Measurements from ENCODE around the gene BTBD2.
A peak's percentile ranks its signal among the peaks of the same experiment; 100 is the strongest.

Gene BTBD2

GRCh38 chr19:2040647-2041432, 25.3 kb upstream of the BTBD2 start:
- Histone ChIP-seq H3K9me2 (replicated peaks; ENCODE audit: low read depth, low read length) (no peaks in the 10 kb centered on the region), H3K79me2 (ENCODE audit: insufficient read depth, low read length) (peaks cover 31% of the 10 kb centered on the region; the same call in 1 of the 2 replicates), H3K9me3 (ENCODE audit: insufficient read depth, low read depth, low read length) (no peaks in the 10 kb centered on the region), H3K27me3 (ENCODE audit: insufficient read depth, low read length, poor library complexity, severe bottlenecking) (no peaks in the 10 kb centered on the region), H3K4me1 (ENCODE audit: insufficient read depth, low read length, poor library complexity, severe bottlenecking) (peaks cover 21% of the 10 kb centered on the region), H3K36me3 (ENCODE audit: insufficient read depth, low read length) (peaks cover 20% of the 10 kb centered on the region; the same call in 1 of the 2 replicates), H2AFZ (ENCODE audit: low read length) (no peak overlapping the region), H4K20me1 (ENCODE audit: insufficient read depth, low read length, poor library complexity, severe bottlenecking) (peaks cover 21% of the 10 kb centered on the region), H3K4me2 (ENCODE audit: low read depth, low read length, poor library complexity, severe bottlenecking) (peak overlapping the region; percentile 74), H3K4me3 (ENCODE audit: low read length, poor library complexity, severe bottlenecking) (no peak overlapping the region), H3F3A (ENCODE audit: low read depth) (peaks cover 8% of the 10 kb centered on the region; the same call in 1 of the 2 replicates), H3K9ac (ENCODE audit: low read depth, low read length, poor library complexity, severe bottlenecking) (no peak overlapping the region)
- TF ChIP-seq EZH2phosphoT487 (IDR thresholded peaks at IDR 0.05; ENCODE audit: borderline replicate concordance) (no peak), CTCF (conservative IDR thresholded peaks at IDR 0.05; ENCODE audit: low read length) (no peak)

- Histone ChIP-seq H3K27me3 (ENCODE audit: insufficient read depth, low read length, poor library complexity, severe bottlenecking) (no peaks in the 10 kb centered on the region), H3K79me2 (ENCODE audit: insufficient read depth, low read length) (peaks cover 24% of the 10 kb centered on the region; the same call in 1 of the 2 replicates), H3K9me2 (replicated peaks; ENCODE audit: low read depth, low read length) (no peaks in the 10 kb centered on the region), H3K9ac (ENCODE audit: low read depth, low read length, poor library complexity, severe bottlenecking) (no peak overlapping the region), H3K9me3 (ENCODE audit: insufficient read depth, low read depth, low read length) (no peaks in the 10 kb centered on the region), H3F3A (ENCODE audit: low read depth) (peaks cover 8% of the 10 kb centered on the region; the same call in 1 of the 2 replicates), H4K20me1 (ENCODE audit: insufficient read depth, low read length, poor library complexity, severe bottlenecking) (peaks cover 14% of the 10 kb centered on the region), H3K4me2 (ENCODE audit: low read depth, low read length, poor library complexity, severe bottlenecking) (no peak overlapping the region), H3K4me1 (ENCODE audit: insufficient read depth, low read length, poor library complexity, severe bottlenecking) (peaks cover 21% of the 10 kb centered on the region), H3K4me3 (ENCODE audit: low read length, poor library complexity, severe bottlenecking) (no peak overlapping the region), H3K36me3 (ENCODE audit: insufficient read depth, low read length) (peaks cover 20% of the 10 kb centered on the region; the same call in 1 of the 2 replicates), H2AFZ (ENCODE audit: low read length) (no peak overlapping the region)
- TF ChIP-seq EZH2phosphoT487 (IDR thresholded peaks at IDR 0.05; ENCODE audit: borderline replicate concordance) (no peak), CTCF (conservative IDR thresholded peaks at IDR 0.05; ENCODE audit: low read length) (no peak)
These were observed 24.6 kb upstream of the BTBD2 start for GRCh38 chr19:2039959-2040646.

GRCh38 chr19:2039089-2039958, 23.8 kb upstream of the BTBD2 start:
- no peak overlapping the region for H3K4me3 ChIP-seq (ENCODE audit: low read length, poor library complexity, severe bottlenecking)
- no peaks in the 10 kb centered on the region for H3K9me2 ChIP-seq (replicated peaks; ENCODE audit: low read depth, low read length)
- no peaks in the 10 kb centered on the region for H3K9me3 ChIP-seq (ENCODE audit: insufficient read depth, low read depth, low read length)
- H3K9ac ChIP-seq (ENCODE audit: low read depth, low read length, poor library complexity, severe bottlenecking): no peak overlapping the region
- no peak overlapping the region for H2AFZ ChIP-seq (ENCODE audit: low read length)
- H4K20me1 ChIP-seq (ENCODE audit: insufficient read depth, low read length, poor library complexity, severe bottlenecking): peaks cover 10% of the 10 kb centered on the region
- TF ChIP-seq EZH2phosphoT487 (IDR thresholded peaks at IDR 0.05; ENCODE audit: borderline replicate concordance) (no peak), CTCF (conservative IDR thresholded peaks at IDR 0.05; ENCODE audit: low read length) (no peak)
- H3K4me2 ChIP-seq (ENCODE audit: low read depth, low read length, poor library complexity, severe bottlenecking): no peak overlapping the region
- peaks cover 6% of the 10 kb centered on the region; the same call in 1 of the 2 replicates for H3F3A ChIP-seq (ENCODE audit: low read depth)
- peaks cover 19% of the 10 kb centered on the region for H3K4me1 ChIP-seq (ENCODE audit: insufficient read depth, low read length, poor library complexity, severe bottlenecking)
- H3K36me3 ChIP-seq (ENCODE audit: insufficient read depth, low read length): peaks cover 20% of the 10 kb centered on the region; the same call in 1 of the 2 replicates
- H3K27me3 ChIP-seq (ENCODE audit: insufficient read depth, low read length, poor library complexity, severe bottlenecking): no peaks in the 10 kb centered on the region
- H3K79me2 ChIP-seq (ENCODE audit: insufficient read depth, low read length): peaks cover 20% of the 10 kb centered on the region; the same call in 1 of the 2 replicates

All from Loucy (cell line).